Measurements from ENCODE around the gene SDK1. TPM values are rescaled to one million over a fixed set of nuclear protein-coding genes. Genes with fewer than 3 reads are reported as not detected.
"Not testable (repeated sequence)": the region's sequence is repeated elsewhere in the genome, so short reads cannot be mapped to it uniquely, and the experiment has no call there.

Gene SDK1
- polyA plus RNA-seq, 12 donors = 1.7 to 5.8 (median 2.8) TPM; not detected in 1

GRCh38 chr7:4074407-4074806 lies 773.4 kb downstream of the SDK1 start:
- DNase-seq = no peak

GRCh38 chr7:4074994-4075393 lies 773.9 kb downstream of the SDK1 start:
- no peak for DNase-seq

GRCh38 chr7:4076701-4077294 lies 775.7 kb downstream of the SDK1 start:
- no peak for DNase-seq

GRCh38 chr7:4077980-4078379 lies 776.9 kb downstream of the SDK1 start:
- no peak for DNase-seq

DNA sequence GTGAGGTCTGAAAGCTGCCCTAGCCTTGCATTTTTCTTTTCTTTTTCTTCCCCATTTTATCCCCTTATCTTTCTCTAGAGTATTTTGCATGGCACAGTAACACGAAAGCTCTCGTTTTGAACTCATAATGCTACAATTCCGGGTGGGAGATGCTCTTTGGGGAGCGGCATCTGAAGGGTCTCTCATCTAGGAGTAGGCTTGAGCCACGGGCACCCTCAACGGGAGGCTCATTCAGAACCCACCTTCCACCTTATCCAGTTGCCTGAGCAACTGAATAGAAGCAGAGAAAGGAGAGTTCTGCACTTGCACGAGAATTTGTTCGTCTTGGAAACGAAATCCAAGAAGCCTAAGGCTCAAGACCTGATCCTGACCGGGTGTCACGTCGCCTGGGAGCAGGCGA lies 777.5 kb downstream of the SDK1 start:
- no peak for DNase-seq

GRCh38 chr7:4079366-4079765 lies 778.3 kb downstream of the SDK1 start:
- no peak for DNase-seq

DNA sequence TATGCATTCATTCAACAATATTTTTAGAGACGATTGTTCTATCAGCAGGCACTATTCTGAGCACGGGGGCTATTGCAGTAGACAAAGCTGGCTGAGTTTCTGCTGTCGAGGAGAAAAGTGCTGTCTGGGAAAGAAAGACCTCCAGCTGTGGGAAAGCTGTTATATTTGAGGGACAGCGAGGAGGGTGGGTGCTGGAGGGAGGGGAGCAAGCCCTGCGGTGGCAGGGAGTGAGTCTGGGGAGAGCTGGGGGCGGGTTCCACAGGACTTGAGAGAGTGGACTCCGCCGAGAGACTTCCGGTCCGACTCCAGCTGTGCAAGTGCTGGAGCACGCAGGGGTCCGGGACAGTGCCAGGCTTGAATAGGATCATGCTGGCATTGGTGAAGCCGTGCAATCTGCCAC lies 778.9 kb downstream of the SDK1 start:
- DNase-seq = no peak

- DNase-seq = no peak
These were observed 779.9 kb downstream of the SDK1 start for GRCh38 chr7:4080954-4081353.

DNA sequence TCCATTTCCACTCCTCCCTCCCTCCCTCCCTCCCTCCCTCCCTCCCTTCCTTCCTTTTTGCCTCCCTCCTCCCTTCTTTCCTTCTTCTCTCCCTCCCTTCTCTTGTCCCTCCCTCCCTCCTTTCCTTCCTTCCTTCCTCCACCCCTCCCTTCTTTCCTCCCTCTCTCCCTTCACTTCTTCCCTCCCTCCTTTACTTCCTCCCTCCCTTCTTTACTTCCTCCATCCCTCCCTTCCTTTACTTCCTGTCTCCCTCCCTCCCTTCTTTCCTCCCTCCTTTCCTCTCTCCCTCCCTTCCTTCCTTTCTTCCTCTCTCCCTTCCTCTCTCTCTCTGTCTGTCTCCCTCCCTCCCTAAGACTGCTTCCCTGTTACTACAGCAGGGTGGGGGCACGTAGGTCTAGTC lies 782.5 kb downstream of the SDK1 start:
- DNase-seq = no peak

- no peak for DNase-seq
These were observed 783.2 kb downstream of the SDK1 start for GRCh38 chr7:4084271-4084670.

DNA sequence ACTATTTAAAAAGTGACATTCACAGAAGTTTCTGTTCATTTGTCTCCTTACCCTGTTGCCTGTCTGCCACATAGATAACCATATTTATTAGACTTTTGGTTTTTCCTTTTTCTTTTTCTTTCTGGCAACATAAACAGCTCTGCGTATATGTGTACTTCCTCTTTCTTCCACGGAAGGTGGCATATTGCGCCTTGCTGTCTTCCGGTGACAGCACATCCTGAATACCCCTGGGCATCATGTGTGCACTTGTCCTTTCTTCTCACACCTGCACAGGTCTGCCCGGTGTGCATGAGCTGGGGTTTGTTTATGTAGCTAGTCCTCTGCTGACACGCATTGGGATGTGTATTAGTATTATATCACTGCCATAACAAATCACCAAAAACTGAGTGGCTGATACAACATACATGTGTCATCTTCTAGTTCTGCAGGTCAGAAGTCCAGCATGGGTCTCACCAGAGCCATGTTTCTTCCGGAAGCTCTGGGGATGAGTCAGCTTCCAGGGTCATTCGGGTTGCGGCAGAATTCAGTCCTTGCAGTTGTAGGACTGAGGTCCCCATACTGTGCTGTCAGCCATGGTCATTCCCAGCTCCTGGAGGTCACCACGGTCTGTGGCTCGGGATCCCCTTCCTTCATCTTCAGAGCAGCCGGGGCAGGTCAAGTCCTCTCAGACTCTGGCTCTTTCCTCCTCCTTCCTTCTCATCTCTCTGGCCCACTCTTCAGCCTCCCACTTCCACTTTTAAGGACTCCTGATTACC lies 785.1 kb downstream of the SDK1 start:
- no peak for DNase-seq

GRCh38 chr7:4086723-4087122 lies 785.7 kb downstream of the SDK1 start:
- no peak for DNase-seq

GRCh38 chr7:4091767-4092166 lies 790.7 kb downstream of the SDK1 start:
- DNase-seq = no peak

DNA sequence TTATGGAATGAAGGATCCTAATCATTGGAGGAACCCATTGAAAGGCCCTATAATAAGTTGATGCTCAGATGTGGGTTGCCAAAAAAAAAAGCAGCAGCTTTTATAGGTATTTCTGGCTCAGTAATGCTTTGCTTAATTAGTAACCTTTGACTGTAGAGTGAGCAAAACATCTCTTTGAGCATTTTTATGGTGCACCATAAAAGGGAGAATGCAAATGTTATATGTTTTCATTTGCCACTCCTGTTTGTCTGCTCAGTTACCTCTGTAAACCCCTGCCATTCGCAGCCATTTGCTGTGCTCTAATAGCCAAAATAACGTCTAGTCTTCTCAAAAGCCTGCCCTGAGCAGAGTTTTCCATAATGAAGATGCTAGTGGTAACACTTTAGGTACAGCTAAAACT lies 792.0 kb downstream of the SDK1 start:
- DNase-seq = no peak

- no peak for DNase-seq
These were observed 792.4 kb downstream of the SDK1 start for GRCh38 chr7:4093483-4093882.

DNA sequence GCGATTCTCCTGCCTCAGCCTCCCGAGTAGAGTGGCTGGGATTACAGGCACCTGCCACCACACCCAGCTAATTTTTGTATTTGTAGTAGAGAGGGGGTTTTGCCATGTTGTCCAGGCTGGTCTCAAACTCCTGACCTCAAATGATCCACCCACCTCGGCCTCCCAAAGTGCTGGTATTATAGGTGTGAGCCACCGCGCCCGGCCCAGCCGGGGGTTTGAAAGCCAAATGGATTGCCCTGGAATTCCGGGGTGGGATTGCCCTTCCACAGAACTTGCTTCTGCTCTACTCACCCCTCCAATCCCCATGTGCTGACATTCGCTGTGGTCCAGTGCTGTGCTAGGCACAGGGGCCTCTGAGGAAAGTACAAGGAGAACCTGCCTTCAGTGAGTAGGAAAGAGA lies 793.1 kb downstream of the SDK1 start:
- not testable (repeated sequence) for DNase-seq

GRCh38 chr7:4097001-4097609 lies 796.1 kb downstream of the SDK1 start:
- no peak for DNase-seq

GRCh38 chr7:4098169-4098568 lies 797.1 kb downstream of the SDK1 start:
- no peak for DNase-seq

GRCh38 chr7:4099651-4100050 lies 798.6 kb downstream of the SDK1 start:
- no peak for DNase-seq

GRCh38 chr7:4100148-4100547 lies 799.1 kb downstream of the SDK1 start:
- DNase-seq = no peak

DNA sequence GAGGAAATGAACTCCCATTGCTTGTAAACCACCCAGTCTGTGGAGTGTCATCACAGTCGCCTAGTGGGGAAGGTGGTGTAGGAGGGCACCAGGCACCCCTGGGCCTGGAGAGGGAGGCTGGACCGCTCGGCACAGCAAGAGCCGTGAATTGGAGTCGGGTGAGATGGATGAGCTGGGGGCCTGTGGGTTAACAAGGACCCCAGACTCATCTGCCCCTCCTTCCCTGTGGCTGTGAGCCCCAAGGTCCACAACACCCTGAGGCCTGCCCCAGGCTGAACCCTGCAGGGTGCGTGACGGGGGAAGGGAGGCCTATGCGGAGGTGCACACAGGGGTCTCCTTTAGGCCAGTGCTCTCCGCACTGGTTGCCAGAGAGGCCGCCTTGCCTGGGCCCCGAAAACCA lies 799.6 kb downstream of the SDK1 start:
- no peak for DNase-seq

GRCh38 chr7:4102231-4102841 lies 801.3 kb downstream of the SDK1 start:
- DNase-seq = no peak

All from muscle of arm (tissue), 12 donors.